T-helper 17 cell (primary cell): ENCODE results near the gene IL15RA. TPM values are rescaled to one million over a fixed set of nuclear protein-coding genes. Genes with fewer than 3 reads are reported as not detected.
"Not testable (repeated sequence)": the region's sequence is repeated elsewhere in the genome, so short reads cannot be mapped to it uniquely, and the experiment has no call there.

ENCODE experiments used
- ATAC-seq: fragments of 150-1000 bp; cut with Tn5 transposase; 2 replicates; pipeline ENCODE4 v1.10.0; 2021; ENCODE audit warnings: mild to moderate bottlenecking, moderate library complexity
- DNase-seq, 3 donors: peaks; one replicate each; pipeline versions ENCODE4 v3.0.0 to v3.0.0-alpha.2; 2020 to 2021
- H3K9me3 ChIP-seq: one replicate; pipeline ENCODE4 v1.7.0; 2013; ENCODE audit warnings: low read length, mild to moderate bottlenecking; ENCODE audit not compliant: control insufficient read depth, poor library complexity, severe bottlenecking
- H3K27ac Mint-ChIP-seq: one replicate; pipeline ENCODE4 v1.8.0; 2022; ENCODE audit warnings: mild to moderate bottlenecking, moderate library complexity, mixed read lengths
- H3K27me3 Mint-ChIP-seq: one replicate; pipeline ENCODE4 v1.8.0; 2022; ENCODE audit warnings: mixed read lengths
- H3K36me3 Mint-ChIP-seq: one replicate; pipeline ENCODE4 v1.8.0; 2022; ENCODE audit warnings: low read depth, mixed read lengths
- H3K4me1 Mint-ChIP-seq: one replicate; pipeline ENCODE4 v1.8.0; 2022; ENCODE audit warnings: mild to moderate bottlenecking, mixed read lengths
- H3K4me3 Mint-ChIP-seq: one replicate; pipeline ENCODE4 v1.8.0; 2022; ENCODE audit warnings: mild to moderate bottlenecking, moderate library complexity, mixed read lengths
- total RNA-seq, 4 donors: library from RNA in 2 of 4; stranded (reverse) in 2 of 4; gene quantifications; one replicate each; pipeline ENCODE4 v1.2.3 and lab custom pipeline; 2022 to 2026

IL15RA gene
- total RNA-seq, 2 donors from 2014 or later = 12.6 to 13.0 TPM

DNA sequence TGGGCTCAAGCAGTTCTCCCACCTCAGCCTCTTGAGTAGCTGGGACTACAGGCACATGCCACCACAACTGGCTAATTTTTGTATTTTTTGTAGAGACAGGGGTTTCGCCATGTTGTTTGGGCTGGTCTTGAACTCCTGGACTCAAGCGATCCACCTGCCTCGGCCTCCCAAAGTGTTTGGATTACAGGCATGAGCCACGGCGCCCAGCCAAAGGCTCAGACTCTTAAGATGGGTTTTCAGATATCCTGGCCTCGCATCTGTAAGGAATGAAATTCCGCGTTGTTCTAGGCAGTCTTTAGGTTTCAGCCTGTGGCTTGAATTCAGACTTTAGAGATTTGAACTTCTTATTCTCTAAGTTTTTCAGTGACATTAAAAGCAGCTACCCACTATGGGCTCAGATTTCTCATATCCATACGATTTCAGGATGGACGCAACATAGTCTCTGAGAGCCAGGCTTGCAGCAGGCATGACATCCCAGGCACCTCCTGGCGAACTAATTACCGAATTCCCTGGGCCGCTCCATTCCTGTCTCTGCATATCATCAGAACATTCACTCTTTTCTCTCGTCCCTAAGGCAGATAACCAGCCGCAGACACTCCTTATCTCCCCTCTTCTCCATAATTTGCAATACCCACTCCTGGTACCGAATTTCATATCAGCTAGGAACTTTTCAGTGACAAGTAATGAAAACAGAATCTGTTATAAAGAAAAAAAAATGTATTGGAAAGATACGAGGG, 29.7 kb downstream of the IL15RA start:
- Mint-ChIP-seq H3K4me1 (peaks cover 14% of the 10 kb centered on the region), H3K4me3 (no peak overlapping the region), H3K27ac (no peak overlapping the region), H3K27me3 (no peaks in the 10 kb centered on the region), H3K36me3 (no peaks in the 10 kb centered on the region)
- DNase-seq (no peak), ATAC-seq (no peak)
- H3K9me3 ChIP-seq = no peaks in the 10 kb centered on the region

DNA sequence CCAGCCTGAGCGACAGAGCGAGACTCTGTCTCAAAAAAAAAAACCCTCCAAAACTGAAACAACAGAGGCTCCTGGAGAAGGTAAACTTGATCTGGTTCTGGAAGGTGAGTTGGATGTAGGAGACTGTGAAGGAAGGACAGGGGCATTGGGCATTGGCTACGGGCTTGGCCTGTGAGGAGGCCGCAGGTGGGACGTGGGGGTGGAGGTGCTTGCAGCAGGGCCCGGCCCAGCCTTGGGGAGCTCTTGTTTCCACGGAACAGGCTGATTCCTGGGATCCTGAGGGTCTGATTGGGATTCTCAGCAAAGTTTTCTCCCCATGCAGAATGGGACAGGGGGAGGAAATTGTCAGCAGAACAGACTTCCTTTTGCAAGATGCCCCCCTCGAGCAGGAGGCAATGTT, 30.6 kb downstream of the IL15RA start:
- no peak for ATAC-seq

DNA sequence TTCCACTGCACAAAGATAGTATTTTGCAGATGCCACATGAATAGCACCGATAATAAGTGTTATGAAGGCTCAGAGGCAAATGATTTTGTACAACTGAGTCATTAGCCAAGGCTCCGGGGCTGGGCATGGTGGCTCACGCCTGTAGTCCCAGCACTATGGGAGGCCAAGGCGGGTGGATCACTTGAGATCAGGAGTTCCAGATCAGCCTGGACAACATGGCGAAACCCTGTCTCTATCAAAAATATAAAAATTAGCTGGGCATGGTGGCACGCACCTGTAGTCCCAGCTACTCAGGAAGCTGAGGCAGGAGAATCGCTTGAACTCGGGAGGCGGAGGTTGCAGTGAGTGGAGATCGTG, 30.9 kb downstream of the IL15RA start:
- H3K4me3 Mint-ChIP-seq = peak overlapping the region; percentile 84
- not testable (repeated sequence) for H3K27me3 Mint-ChIP-seq, DNase-seq, H3K36me3 Mint-ChIP-seq, ATAC-seq, H3K9me3 ChIP-seq
- H3K27ac Mint-ChIP-seq = peak overlapping the region; percentile 59
- H3K4me1 Mint-ChIP-seq = peaks cover 14% of the 10 kb centered on the region

More for the DNA sequence above, 30.6 kb downstream of the IL15RA start:
- Mint-ChIP-seq H3K4me3 (no peak overlapping the region), H3K4me1 (peaks cover 14% of the 10 kb centered on the region), H3K27ac (no peak overlapping the region), H3K36me3 (no peaks in the 10 kb centered on the region), H3K27me3 (no peaks in the 10 kb centered on the region)
- H3K9me3 ChIP-seq = no peaks in the 10 kb centered on the region
- no peak for DNase-seq

DNA sequence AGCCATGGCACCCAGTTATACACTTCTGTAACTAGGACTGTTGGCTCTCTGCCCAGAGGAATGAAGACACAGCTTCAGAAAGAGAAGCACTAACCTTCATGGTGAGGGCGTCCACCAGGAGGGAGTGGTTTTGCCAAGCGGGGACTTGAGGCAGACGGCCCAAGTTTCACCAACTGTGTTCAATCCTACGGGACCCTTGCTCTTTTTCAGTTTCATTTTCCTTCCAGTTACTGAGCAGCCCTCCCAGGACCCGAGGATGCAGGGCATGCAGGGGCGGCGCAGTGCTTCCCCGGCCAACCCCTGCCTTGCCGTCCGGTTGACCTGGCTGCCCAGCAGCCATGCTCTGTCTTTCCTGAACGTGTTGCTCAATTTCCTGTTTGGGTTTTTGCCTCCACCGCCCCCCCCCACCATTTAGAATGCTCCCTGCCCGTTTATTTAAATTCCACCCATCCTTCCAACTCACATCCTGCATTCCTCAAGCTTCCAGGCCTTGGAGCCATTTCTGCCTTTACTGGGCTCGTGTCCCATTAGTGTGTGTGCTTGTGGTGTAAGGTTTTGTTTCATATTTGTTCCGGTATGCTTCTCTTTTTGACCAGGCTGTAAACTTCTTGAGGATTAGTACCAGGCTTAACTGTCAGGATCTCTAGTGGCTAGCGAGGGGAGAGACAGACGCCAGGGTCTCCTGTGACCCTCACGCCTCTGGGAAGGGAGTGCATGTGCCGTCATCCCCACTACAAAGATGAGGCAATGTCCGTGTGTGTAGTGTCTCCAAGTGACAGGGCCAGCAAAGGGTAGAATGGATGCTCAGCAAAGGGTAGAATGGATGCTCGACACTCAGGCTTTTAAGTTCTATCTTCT, 31.6 kb downstream of the IL15RA start:
- Mint-ChIP-seq H3K27ac (peak overlapping the region; percentile 59), H3K27me3 (no peaks in the 10 kb centered on the region), H3K4me3 (peak overlapping the region; percentile 84), H3K36me3 (no peaks in the 10 kb centered on the region), H3K4me1 (peaks cover 16% of the 10 kb centered on the region)
- no peaks in the 10 kb centered on the region for H3K9me3 ChIP-seq
- DNase-seq = no peak
- ATAC-seq = no peak

DNA sequence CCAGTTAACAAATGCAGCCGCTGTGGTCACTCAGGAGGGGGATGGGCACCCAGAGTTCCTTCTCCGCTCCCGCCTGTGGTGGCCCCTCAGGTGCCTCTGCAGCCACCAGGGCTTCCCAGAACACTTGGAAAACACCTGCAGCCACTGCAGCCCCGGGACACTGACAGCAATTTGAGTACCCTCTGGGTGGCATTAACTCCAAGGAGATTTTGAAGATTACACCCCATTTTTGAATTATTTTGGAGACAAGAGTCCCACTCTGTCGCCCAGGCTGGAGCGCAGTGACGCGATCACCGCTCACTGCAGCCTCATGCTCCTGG, 32.2 kb downstream of the IL15RA start:
- DNase-seq = no peak

DNA sequence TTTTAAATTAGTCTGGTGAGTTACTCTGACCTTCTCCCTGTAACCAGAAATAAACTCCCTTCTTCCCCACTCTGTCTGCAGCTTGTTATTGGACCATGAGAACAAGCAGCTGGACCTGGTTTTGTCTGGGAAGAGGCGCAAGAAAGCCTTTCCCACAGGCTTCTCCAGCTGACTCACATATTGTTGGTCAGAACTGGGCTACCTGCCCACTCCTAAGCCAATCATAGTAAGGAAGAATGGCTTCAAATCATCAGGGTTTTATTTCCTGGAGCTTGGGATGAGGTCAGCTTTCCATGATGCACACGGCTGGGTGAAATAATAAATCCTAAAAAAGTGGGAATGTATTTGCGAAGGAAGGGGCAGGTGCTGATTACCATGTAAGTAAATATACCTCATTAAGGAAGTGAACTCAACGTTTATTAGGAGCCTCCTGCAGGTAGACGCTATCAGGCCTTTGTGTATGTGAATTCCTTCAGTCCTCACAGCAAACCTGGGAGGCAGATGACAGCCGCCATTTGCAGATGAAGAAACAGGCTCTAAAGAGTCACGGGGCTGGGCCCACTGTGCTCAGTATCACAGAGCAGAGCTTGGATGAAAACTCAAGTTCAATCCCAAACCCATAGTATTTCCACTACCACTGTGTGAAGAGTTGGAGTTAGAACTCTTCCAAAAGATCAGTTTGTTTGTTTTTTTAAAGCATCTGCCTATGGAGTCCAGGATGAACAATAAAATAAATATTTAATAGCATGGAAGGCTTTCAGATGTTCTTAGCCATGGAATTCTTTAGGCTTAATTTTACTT, 32.8 kb downstream of the IL15RA start:
- Mint-ChIP-seq H3K4me3 (peak overlapping the region; percentile 31), H3K36me3 (no peaks in the 10 kb centered on the region), H3K27ac (no peak overlapping the region), H3K4me1 (peaks cover 16% of the 10 kb centered on the region), H3K27me3 (no peaks in the 10 kb centered on the region)
- DNase-seq = no peak
- no peaks in the 10 kb centered on the region for H3K9me3 ChIP-seq
- ATAC-seq = no peak

More for the DNA sequence above, 32.2 kb downstream of the IL15RA start:
- H3K4me3 Mint-ChIP-seq = no peak overlapping the region
- no peak for ATAC-seq
- H3K36me3 Mint-ChIP-seq = no peaks in the 10 kb centered on the region
- no peak overlapping the region for H3K27ac Mint-ChIP-seq
- H3K9me3 ChIP-seq = no peaks in the 10 kb centered on the region
- H3K27me3 Mint-ChIP-seq = no peaks in the 10 kb centered on the region
- peaks cover 17% of the 10 kb centered on the region for H3K4me1 Mint-ChIP-seq

DNA sequence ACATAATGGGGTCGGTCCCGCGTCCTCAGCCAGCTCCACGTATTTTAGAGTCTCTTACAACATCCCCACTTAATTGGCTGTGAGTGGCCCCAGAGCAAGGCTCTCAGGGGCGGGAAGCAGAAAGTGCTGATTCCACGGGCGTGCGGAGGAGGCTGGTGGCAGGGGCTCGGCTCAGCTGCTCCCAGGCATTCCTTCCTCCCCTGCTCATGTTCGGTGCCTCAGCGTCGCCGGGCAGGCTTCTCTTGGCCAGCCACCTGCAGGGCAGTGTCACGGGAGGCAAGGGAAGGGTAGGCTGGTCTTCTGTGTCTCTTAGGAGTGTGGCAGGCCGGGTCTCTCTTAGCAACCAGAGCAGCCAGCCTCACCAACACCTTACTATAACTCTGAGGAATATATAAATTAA, 33.8 kb downstream of the IL15RA start:
- no peaks in the 10 kb centered on the region for H3K9me3 ChIP-seq
- Mint-ChIP-seq H3K27me3 (no peaks in the 10 kb centered on the region), H3K4me3 (no peak overlapping the region), H3K4me1 (peaks cover 15% of the 10 kb centered on the region), H3K27ac (no peak overlapping the region), H3K36me3 (peaks cover 2% of the 10 kb centered on the region)
- ATAC-seq = no peak
- DNase-seq = no peak

DNA sequence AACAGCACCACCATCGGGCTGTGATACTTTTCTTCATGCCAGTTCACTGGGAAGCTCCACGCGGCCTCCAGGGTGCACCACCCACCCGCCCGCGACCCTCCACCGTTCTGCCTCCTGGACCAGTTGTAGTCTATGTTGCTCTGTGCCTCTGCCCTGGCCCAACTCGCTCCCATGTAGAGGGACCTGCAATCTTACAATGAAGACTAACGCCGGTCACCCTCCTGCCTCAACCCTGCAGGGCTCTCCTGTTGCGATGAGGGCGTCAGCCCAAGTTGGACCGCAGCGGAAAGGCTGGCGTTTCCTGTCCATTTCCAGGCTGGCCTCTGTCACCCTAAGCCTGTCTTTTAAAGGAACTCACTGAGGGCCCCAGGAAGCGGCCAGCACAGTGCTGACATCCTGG, 34.9 kb downstream of the IL15RA start:
- peaks cover 8% of the 10 kb centered on the region for H3K36me3 Mint-ChIP-seq
- ATAC-seq = no peak

DNA sequence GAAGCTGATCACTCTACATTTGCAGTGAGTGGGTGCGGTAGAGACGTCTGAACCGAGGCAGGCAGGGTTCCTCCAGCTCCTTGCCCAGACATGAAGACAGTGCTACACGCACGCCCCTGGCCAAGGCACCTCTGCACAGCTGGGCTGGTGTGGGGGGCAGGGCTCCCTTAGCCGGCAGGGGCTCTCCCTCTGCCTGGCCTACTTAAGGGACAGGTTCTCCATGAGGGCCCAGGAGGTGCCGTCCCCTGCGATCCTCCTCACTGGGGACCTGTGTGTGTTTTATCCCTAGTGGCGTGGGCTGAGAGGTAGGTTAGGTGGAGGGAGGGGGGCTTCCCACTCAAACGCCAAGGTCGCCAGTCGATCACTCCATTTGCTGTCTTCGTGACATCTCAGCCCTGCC, 35.3 kb downstream of the IL15RA start:
- peaks cover 15% of the 10 kb centered on the region for H3K4me1 Mint-ChIP-seq
- no peak for DNase-seq
- ATAC-seq = no peak
- H3K36me3 Mint-ChIP-seq = peaks cover 8% of the 10 kb centered on the region
- H3K4me3 Mint-ChIP-seq = no peak overlapping the region
- H3K27me3 Mint-ChIP-seq = no peaks in the 10 kb centered on the region
- no peaks in the 10 kb centered on the region for H3K9me3 ChIP-seq
- no peak overlapping the region for H3K27ac Mint-ChIP-seq

More for the DNA sequence above, 34.9 kb downstream of the IL15RA start:
- peaks cover 15% of the 10 kb centered on the region for H3K4me1 Mint-ChIP-seq
- DNase-seq = no peak
- H3K4me3 Mint-ChIP-seq = no peak overlapping the region
- no peak overlapping the region for H3K27ac Mint-ChIP-seq
- H3K27me3 Mint-ChIP-seq = no peaks in the 10 kb centered on the region
- no peaks in the 10 kb centered on the region for H3K9me3 ChIP-seq

DNA sequence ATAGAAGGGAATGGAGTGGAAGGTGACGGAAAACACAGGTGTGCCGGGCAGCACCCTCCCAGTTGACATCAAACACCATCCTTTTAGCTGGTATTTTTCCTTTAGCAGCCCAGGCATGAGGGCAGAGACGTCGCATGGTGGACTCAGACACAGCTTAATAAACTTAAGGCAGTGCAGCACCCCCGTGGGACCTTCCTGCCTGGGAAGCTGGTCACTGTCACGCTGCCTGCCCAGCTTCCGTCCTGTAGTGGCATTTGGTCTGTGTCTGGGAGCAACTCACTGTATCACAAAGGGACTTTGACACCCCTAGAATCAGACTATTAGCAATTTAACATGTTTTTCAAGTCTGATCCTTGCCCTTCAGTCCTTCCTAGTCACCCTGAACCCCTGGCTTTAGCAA, 35.8 kb downstream of the IL15RA start:
- no peak overlapping the region for H3K27ac Mint-ChIP-seq
- no peak overlapping the region for H3K4me3 Mint-ChIP-seq

DNA sequence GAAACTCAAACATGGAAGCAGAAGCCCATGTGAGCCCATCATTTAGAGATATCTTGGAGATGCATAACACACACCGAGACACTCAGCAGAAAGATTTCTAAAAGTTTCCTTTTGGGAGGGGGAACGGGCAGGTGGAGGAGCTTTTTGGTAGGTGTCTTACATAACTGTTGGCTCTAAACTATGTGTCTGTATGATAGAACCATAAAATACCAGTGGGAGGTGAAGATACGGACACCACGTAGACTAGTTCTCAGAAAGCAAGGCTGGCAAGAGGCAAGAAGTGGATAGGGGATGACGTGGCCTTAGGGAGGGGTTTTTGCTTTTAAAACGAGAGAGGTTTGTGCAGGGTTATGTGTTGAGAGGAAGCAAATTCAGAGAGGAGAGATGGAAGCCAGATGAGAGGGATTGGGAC, 36.5 kb downstream of the IL15RA start:
- H3K4me1 Mint-ChIP-seq = peaks cover 10% of the 10 kb centered on the region
- no peak overlapping the region for H3K4me3 Mint-ChIP-seq
- no peaks in the 10 kb centered on the region for H3K27me3 Mint-ChIP-seq
- peak overlapping the region; percentile 22 for H3K27ac Mint-ChIP-seq
- ATAC-seq = no peak
- no peak for DNase-seq
- H3K9me3 ChIP-seq = no peaks in the 10 kb centered on the region
- H3K36me3 Mint-ChIP-seq = peaks cover 12% of the 10 kb centered on the region

More for the DNA sequence above, 35.8 kb downstream of the IL15RA start:
- Mint-ChIP-seq H3K27me3 (no peaks in the 10 kb centered on the region), H3K4me1 (peaks cover 15% of the 10 kb centered on the region), H3K36me3 (peaks cover 8% of the 10 kb centered on the region)
- no peak for ATAC-seq
- no peaks in the 10 kb centered on the region for H3K9me3 ChIP-seq
- no peak for DNase-seq

DNA sequence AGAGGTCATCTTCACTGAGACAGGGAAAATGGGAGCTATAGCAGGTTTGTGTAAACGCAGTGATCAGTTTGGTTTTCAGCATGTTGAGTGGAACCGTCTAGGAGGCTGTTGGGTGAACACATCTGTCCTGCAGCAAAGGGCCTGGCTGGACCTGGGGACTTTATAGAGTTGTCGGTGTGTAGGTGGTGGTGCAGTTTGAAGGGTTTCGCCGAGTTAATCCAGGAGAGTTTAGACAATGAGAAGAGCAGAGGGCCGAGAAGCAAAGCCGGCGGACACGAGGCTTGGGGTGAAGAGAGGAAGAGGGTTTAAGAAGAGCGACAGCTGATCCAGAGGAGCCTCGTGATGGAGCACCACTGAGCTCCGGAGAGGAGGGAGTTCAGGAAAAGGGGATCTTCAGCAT, 39.1 kb downstream of the IL15RA start:
- Mint-ChIP-seq H3K4me3 (no peak overlapping the region), H3K4me1 (peaks cover 6% of the 10 kb centered on the region), H3K27ac (peak overlapping the region; percentile 84), H3K27me3 (no peaks in the 10 kb centered on the region), H3K36me3 (peaks cover 13% of the 10 kb centered on the region)
- no peak for ATAC-seq
- no peaks in the 10 kb centered on the region for H3K9me3 ChIP-seq
- no peak for DNase-seq

DNA sequence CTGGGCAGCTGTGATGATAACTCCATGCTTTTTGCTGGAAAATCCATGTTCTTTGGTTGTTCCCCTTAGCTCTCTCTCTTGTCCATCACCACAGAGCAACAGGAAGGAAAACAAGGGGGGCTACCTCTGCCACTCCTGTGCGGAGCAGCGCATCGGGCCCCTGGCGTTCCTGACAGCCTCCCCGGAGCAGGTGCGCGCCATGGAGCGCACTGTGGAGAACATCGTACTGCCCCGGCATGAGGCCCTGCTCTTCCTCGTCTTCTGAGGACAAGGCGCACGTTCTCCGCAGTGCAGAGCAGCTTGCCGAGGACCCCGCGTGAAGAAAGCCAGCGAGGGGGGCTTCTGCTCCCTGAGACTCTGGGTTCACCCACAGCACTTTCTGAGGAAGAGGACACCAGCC, 40.3 kb downstream of the IL15RA start:
- ATAC-seq (no peak), DNase-seq (no peak)
- H3K4me1 Mint-ChIP-seq = peaks cover 6% of the 10 kb centered on the region
- no peaks in the 10 kb centered on the region for H3K27me3 Mint-ChIP-seq
- H3K27ac Mint-ChIP-seq = no peak overlapping the region
- H3K9me3 ChIP-seq = no peaks in the 10 kb centered on the region
- no peak overlapping the region for H3K4me3 Mint-ChIP-seq
- H3K36me3 Mint-ChIP-seq = peaks cover 16% of the 10 kb centered on the region
